ENCODE results near the gene GPRC5D. TPM values are rescaled to one million over a fixed set of nuclear protein-coding genes. Genes with fewer than 3 reads are reported as not detected.

Gene GPRC5D
- total RNA-seq, 2 donors from 2014 or later = not detected

DNA sequence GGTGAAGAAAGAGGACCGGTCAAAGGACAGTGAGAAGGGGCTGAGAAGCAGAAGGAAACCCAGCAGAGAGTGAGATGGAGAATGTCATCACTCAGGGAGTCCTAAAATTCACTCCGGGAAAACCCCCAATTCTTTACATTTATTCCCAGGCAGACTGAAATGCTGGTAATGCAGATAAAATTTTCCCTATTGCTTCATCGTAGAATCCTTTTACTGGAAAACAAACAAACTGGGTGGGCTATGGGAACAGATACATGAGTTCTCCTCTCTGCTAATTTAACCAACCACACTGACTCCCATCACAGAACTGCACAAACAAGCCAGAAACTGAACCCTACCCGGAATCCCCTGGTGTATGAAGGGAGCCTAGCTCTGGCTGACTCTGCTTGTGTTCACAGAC, 27.2 kb upstream of the GPRC5D start:
- Mint-ChIP-seq H3K27ac (no peak overlapping the region), H3K4me1 (peaks cover 4% of the 10 kb centered on the region), H3K36me3 (ENCODE audit: low read depth) (peaks cover 10% of the 10 kb centered on the region), H3K27me3 (ENCODE audit: insufficient read depth) (no peaks in the 10 kb centered on the region), H3K9me3 (no peaks in the 10 kb centered on the region), H3K4me3 (no peak overlapping the region)
- Histone ChIP-seq H3K4me3 (ENCODE audit: low read length) (no peak overlapping the region), H3K27me3 (ENCODE audit: control insufficient read depth, insufficient read depth, low read length, poor library complexity, severe bottlenecking) (no peaks in the 10 kb centered on the region), H3K4me1 (ENCODE audit: control insufficient read depth, insufficient read depth, low read length) (no peaks in the 10 kb centered on the region), H3K9ac (ENCODE audit: extremely low read depth, low read length, poor library complexity, severe bottlenecking) (no peak overlapping the region), H3K9me3 (ENCODE audit: control insufficient read depth, low read length) (no peaks in the 10 kb centered on the region), H3K36me3 (ENCODE audit: control insufficient read depth, insufficient read depth, low read length) (peaks cover 20% of the 10 kb centered on the region), H3K27ac (ENCODE audit: low read depth, low read length) (peak overlapping the region; percentile 36)
- DNase-seq = no peak
- TF ChIP-seq, protein P1, sequence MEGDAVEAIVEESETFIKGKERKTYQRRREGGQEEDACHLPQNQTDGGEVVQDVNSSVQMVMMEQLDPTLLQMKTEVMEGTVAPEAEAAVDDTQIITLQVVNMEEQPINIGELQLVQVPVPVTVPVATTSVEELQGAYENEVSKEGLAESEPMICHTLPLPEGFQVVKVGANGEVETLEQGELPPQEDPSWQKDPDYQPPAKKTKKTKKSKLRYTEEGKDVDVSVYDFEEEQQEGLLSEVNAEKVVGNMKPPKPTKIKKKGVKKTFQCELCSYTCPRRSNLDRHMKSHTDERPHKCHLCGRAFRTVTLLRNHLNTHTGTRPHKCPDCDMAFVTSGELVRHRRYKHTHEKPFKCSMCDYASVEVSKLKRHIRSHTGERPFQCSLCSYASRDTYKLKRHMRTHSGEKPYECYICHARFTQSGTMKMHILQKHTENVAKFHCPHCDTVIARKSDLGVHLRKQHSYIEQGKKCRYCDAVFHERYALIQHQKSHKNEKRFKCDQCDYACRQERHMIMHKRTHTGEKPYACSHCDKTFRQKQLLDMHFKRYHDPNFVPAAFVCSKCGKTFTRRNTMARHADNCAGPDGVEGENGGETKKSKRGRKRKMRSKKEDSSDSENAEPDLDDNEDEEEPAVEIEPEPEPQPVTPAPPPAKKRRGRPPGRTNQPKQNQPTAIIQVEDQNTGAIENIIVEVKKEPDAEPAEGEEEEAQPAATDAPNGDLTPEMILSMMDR (conservative IDR thresholded peaks at IDR 0.05) = no peak
- WGBS, 2 experiments (ENCODE audit: insufficient coverage in 1 of 2, insufficient read length in 1 of 2) = 92 to 100% methylated on average over 2 to 4 of the region's 4 CpGs

DNA sequence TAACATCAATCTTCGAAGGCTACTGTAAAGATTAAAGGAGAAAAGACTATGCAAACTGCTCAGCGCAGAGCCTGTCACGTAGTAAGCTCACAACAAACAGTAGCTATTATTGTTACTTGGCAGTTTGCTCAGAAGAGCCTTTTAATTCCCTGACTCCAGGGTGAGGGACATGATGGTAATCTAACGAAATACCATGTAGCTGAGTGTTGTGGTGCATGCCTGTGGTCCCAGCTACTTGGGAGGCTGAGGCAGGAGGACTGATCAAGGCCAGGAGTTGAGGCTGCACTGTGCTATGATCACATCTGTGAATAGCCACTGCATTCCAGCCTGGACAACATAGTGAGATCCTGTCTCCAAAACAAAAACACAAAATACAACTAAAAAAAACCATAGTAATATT, 25.3 kb upstream of the GPRC5D start:
- Histone ChIP-seq H3K27ac (ENCODE audit: low read depth, low read length) (no peak overlapping the region), H3K4me3 (ENCODE audit: low read length) (no peak overlapping the region), H3K9me3 (ENCODE audit: control insufficient read depth, low read length) (peaks cover 14% of the 10 kb centered on the region), H3K4me1 (ENCODE audit: control insufficient read depth, insufficient read depth, low read length) (no peaks in the 10 kb centered on the region), H3K27me3 (ENCODE audit: control insufficient read depth, insufficient read depth, low read length, poor library complexity, severe bottlenecking) (no peaks in the 10 kb centered on the region), H3K36me3 (ENCODE audit: control insufficient read depth, insufficient read depth, low read length) (peaks cover 25% of the 10 kb centered on the region), H3K9ac (ENCODE audit: extremely low read depth, low read length, poor library complexity, severe bottlenecking) (no peak overlapping the region)
- no peak for DNase-seq
- H3K4me1 Mint-ChIP-seq = no peaks in the 10 kb centered on the region
- no peaks in the 10 kb centered on the region for H3K27me3 Mint-ChIP-seq (ENCODE audit: insufficient read depth)
- H3K4me3 Mint-ChIP-seq = no peak overlapping the region
- peaks cover 9% of the 10 kb centered on the region for H3K9me3 Mint-ChIP-seq
- 94 to 100% methylated on average over 3 to 4 of the region's 4 CpGs for WGBS, 2 experiments (ENCODE audit: insufficient coverage in 1 of 2, insufficient read length in 1 of 2)
- H3K36me3 Mint-ChIP-seq (ENCODE audit: low read depth) = peaks cover 28% of the 10 kb centered on the region
- no peak overlapping the region for H3K27ac Mint-ChIP-seq
- TF ChIP-seq, protein P1 (conservative IDR thresholded peaks at IDR 0.05) = no peak

DNA sequence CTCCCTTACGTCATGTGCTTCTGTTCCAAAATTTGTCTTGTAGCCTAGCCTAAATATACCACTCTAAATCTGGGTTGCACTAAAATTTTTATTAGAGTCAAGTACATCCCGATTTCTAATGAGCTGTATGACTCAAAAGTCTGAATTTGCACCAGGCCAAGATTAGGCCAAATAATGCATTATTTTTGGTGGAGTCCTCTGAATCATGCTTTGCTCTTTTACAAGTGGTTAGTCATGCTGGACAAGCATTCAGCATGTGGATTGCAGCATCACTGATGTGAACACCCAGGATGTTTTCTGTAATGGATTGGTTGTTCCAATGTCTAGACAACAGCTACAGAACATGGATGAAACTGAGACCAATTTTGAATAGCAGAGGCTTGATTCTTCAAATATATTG, 24.4 kb upstream of the GPRC5D start:
- H3K4me3 ChIP-seq (ENCODE audit: low read length) = no peak overlapping the region
- TF ChIP-seq, protein P1 (conservative IDR thresholded peaks at IDR 0.05) = no peak
- WGBS, 2 experiments (ENCODE audit: insufficient coverage in 1 of 2, insufficient read length in 1 of 2) = 92 to 100% methylated on average over 2 of the region's 2 CpGs
- peaks cover 22% of the 10 kb centered on the region for H3K36me3 ChIP-seq (ENCODE audit: control insufficient read depth, insufficient read depth, low read length)
- H3K4me1 ChIP-seq (ENCODE audit: control insufficient read depth, insufficient read depth, low read length) = no peaks in the 10 kb centered on the region
- peaks cover 36% of the 10 kb centered on the region for H3K36me3 Mint-ChIP-seq (ENCODE audit: low read depth)
- no peak overlapping the region for H3K27ac Mint-ChIP-seq
- H3K27me3 Mint-ChIP-seq (ENCODE audit: insufficient read depth) = no peaks in the 10 kb centered on the region
- H3K9me3 Mint-ChIP-seq = peaks cover 11% of the 10 kb centered on the region
- H3K9me3 ChIP-seq (ENCODE audit: control insufficient read depth, low read length) = peaks cover 18% of the 10 kb centered on the region
- H3K27ac ChIP-seq (ENCODE audit: low read depth, low read length) = no peak overlapping the region
- no peaks in the 10 kb centered on the region for H3K4me1 Mint-ChIP-seq
- no peaks in the 10 kb centered on the region for H3K27me3 ChIP-seq (ENCODE audit: control insufficient read depth, insufficient read depth, low read length, poor library complexity, severe bottlenecking)
- no peak for DNase-seq
- H3K4me3 Mint-ChIP-seq = no peak overlapping the region
- no peak overlapping the region for H3K9ac ChIP-seq (ENCODE audit: extremely low read depth, low read length, poor library complexity, severe bottlenecking)

Measured in endodermal cell (in vitro differentiated cells).